ENCODE measurements around the gene MSI2. TPM values are rescaled to one million over a fixed set of nuclear protein-coding genes. Genes with fewer than 3 reads are reported as not detected.

The MSI2 gene
- total RNA-seq, 1 donor from 2014 or later: 26.6 TPM

DNA sequence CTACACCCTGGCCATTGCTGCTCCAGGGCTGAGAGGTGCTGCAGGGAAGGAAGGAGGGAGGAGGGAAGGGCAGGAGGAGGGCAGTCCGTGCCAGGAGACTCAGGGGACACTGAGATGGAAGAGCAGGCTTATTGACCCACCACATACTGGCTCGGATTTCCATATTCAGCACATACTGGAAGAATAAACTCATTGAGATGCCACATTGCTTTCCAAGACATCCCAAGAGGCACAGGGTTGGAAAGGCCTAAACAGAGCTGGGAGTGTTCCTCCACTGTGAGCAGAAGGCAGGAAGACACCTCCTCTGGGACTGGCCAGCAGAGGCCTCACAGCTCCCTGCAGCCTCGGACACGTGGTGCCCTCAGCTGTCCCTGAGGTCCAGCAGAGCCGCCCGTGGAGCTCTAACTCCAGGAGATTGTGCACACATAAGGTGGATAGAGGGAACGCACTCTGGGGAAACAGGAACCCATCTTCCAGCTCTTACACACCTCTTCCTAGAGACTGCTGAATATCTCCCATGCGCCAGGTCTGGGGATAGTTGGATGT is 471.4 kb downstream of the MSI2 start:
- DNase-seq (ENCODE audit: low read depth): no peak
- TF ChIP-seq, protein P1, sequence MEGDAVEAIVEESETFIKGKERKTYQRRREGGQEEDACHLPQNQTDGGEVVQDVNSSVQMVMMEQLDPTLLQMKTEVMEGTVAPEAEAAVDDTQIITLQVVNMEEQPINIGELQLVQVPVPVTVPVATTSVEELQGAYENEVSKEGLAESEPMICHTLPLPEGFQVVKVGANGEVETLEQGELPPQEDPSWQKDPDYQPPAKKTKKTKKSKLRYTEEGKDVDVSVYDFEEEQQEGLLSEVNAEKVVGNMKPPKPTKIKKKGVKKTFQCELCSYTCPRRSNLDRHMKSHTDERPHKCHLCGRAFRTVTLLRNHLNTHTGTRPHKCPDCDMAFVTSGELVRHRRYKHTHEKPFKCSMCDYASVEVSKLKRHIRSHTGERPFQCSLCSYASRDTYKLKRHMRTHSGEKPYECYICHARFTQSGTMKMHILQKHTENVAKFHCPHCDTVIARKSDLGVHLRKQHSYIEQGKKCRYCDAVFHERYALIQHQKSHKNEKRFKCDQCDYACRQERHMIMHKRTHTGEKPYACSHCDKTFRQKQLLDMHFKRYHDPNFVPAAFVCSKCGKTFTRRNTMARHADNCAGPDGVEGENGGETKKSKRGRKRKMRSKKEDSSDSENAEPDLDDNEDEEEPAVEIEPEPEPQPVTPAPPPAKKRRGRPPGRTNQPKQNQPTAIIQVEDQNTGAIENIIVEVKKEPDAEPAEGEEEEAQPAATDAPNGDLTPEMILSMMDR (conservative IDR thresholded peaks at IDR 0.05; ENCODE audit: low read depth, low read length): no peak
- H3K4me3 ChIP-seq (ENCODE audit: low read depth, low read length): no peak overlapping the region

DNA sequence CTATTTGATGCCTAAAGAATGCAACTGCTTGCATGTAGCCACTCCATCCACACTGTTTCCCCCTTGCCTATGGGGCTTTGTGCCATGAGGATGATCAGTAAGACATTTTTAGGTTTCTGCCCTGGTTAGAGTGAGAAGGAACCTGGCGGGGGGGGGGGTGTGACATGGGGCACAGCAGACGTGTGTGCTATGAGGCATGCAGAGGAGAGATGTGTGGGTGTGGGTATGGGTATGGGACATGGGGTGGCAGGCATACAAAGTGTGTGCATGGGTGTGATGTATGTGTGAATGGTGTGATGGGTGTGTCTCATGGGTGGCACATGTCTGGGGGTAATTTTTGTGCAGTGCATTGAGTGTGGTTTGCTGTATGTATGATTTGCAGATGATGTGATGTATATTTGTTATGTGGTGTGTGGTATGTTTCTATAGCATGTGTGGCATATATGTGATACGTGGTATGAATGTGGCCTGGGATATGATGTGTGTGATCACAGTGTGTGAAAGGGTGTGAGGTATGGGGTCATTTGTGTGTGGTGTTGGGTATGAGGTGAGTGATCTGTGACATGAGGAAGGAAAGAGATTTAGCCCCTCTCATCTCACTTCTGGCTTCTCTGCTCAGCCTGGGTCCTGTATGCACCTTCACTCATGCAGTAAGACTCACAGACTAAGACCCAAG is 473.8 kb downstream of the MSI2 start:
- no peak overlapping the region for H3K4me3 ChIP-seq (ENCODE audit: low read depth, low read length)
- no peak for DNase-seq (ENCODE audit: low read depth)
- TF ChIP-seq, protein P1 (conservative IDR thresholded peaks at IDR 0.05; ENCODE audit: low read depth, low read length): no peak

DNA sequence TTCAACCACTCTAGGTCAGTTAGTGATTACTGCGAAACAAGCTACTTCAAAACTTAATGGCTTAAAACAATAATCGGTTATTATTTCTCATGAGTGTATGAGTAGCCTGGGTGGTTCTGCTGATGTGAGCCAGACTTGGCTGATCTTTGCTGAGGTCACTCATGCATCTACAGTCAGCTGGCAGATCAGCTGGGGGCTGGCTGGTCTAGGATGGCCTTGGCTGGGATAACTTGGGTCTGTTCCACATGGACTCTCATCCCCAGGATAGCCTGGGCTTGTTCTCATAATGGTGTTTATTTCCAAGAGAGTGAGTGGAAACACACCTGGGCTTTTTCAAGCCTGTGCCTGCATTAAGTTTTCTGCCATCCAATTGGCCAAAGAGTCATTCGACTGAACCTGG is 475.7 kb downstream of the MSI2 start:
- H3K4me3 ChIP-seq (ENCODE audit: low read depth, low read length): no peak overlapping the region
- TF ChIP-seq, protein P1 (conservative IDR thresholded peaks at IDR 0.05; ENCODE audit: low read depth, low read length): no peak
- no peak for DNase-seq (ENCODE audit: low read depth)

DNA sequence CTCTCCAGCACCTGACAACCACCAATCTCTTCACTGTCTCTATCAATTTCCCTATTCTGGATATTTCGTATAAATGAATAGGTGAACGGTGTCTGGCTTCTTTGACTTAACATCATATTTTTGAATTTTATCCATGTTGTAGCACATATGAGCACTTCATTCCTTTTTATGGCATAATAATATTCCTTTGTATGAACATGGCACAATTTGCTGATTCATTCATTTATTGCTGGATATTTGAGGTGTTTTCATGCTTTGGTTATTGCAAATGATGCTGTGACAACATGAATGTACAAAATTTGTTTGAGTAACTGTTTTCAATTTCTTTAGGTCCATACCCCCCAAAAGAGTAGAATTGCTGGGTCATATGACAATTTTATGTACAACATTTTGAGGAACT is 476.8 kb downstream of the MSI2 start:
- TF ChIP-seq, protein P1 (conservative IDR thresholded peaks at IDR 0.05; ENCODE audit: low read depth, low read length): no peak
- DNase-seq (ENCODE audit: low read depth): no peak
- H3K4me3 ChIP-seq (ENCODE audit: low read depth, low read length): no peak overlapping the region

Other genes starting within 250 kb of the MSI2 start
- 29.8 and 44.2 TPM in 2 replicates for gene AKAP1, start 171.3 kb upstream of the MSI2 start, total RNA-seq